Peyer's patch (tissue), 4 donors: ENCODE results near the gene TAGLN2. TPM values are rescaled to one million over a fixed set of nuclear protein-coding genes. Genes with fewer than 3 reads are reported as not detected.

ENCODE experiments used
- DNase-seq, 3 donors: peaks; one replicate each; pipeline ENCODE4 v3.0.0-alpha.2; 2017 to 2019
- H3K27ac ChIP-seq, 4 donors: fragments of 200-600 bp; sonication (generic); one replicate each; pipeline ENCODE4 v1.5.1; 2016 to 2019
- H3K27me3 ChIP-seq, 2 donors: fragments of 200-600 bp; sonication (generic); one replicate each; pipeline ENCODE4 v1.5.1; 2019
- H3K36me3 ChIP-seq, 3 donors: fragments of 200-600 bp; sonication (generic); one replicate each; pipeline ENCODE4 v1.5.1; 2016 to 2019
- H3K4me1 ChIP-seq, 4 donors: fragments of 200-600 bp; sonication (generic); one replicate each; pipeline ENCODE4 v1.5.1; 2016 to 2019
- H3K4me3 ChIP-seq, 4 donors: fragments of 200-600 bp; sonication (generic); 1 replicate in 3 of 4; 2 replicates in 1 of 4; pipeline ENCODE4 v1.5.1; 2016 to 2019; ENCODE audit warnings: mild to moderate bottlenecking in 1 of 4
- H3K9me3 ChIP-seq, 4 donors: fragments of 200-600 bp; sonication (generic); one replicate each; pipeline ENCODE4 v1.5.1; 2016 to 2019; ENCODE audit warnings: mild to moderate bottlenecking in 1 of 4
- CTCF ChIP-seq, 6 experiments: fragments of 450-650 bp in 4 of 6; fragments of 200-600 bp in 2 of 6; sonication (generic) in 1 of 6; IDR thresholded peaks; one replicate each; pipeline ENCODE4 v1.5.1; 2017 to 2019; ENCODE audit warnings: antibody characterized with exemption in 6 of 6, mild to moderate bottlenecking in 3 of 6, moderate library complexity in 1 of 6
- POLR2A ChIP-seq, 2 donors: fragments of 450-650 bp; IDR thresholded peaks; one replicate each; pipeline ENCODE4 v1.5.1; 2017; ENCODE audit warnings: antibody characterized with exemption in 2 of 2, mild to moderate bottlenecking in 2 of 2, moderate library complexity in 2 of 2
- total RNA-seq, 4 donors: library from RNA; depleted of rRNA; stranded (reverse); fragments of >200 nt; gene quantifications; one replicate each; pipeline ENCODE4 v1.1.0, GENCODE V29; 2016

Gene TAGLN2
- total RNA-seq, 4 donors from 2014 or later = 120 to 304 (median 177) TPM

- no peak for DNase-seq
These were observed 28.5 kb upstream of the TAGLN2 start, which contains the start of gene SLAMF9 for GRCh38 chr1:159953536-159954515. TSS of gene SLAMF9 (minus strand) at chr1:159954237. CDS start at chr1:159954137, 100 bp downstream.

DNA sequence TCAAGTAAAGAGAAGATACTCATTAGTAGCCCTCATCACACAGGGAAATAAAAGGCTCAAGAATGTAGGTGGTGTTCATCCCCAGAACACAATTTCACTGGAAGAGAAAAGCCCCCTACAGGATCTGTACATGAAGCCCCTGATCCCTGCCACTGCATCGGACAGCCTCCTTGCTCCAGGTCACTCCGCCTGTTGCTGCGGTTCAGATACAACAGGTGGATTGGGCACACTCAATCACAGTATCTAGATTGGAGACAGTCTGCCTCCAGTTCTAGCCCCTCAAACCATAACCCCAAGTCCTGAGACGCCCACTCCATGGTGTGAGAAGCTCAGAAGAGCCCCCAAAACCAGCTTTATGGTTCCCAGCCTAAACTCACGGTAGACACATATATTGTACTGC, 27.6 kb upstream of the TAGLN2 start:
- Histone ChIP-seq H3K4me3 (no peak overlapping the region), H3K27ac (no peak overlapping the region), H3K9me3 (no peaks in the 10 kb centered on the region), H3K36me3 (no peaks in the 10 kb centered on the region), H3K4me1 (peaks cover 0 to 7% (median 0%) of the 10 kb centered on the region in 4 donors), H3K27me3 (no peaks in the 10 kb centered on the region)
- TF ChIP-seq POLR2A (IDR thresholded peaks at IDR 0.05) = no peak
- no peak for TF ChIP-seq CTCF (IDR thresholded peaks at IDR 0.05)
- no peak for DNase-seq

More at GRCh38 chr1:159953536-159954515, 28.5 kb upstream of the TAGLN2 start, which contains the start of gene SLAMF9:
- Histone ChIP-seq H3K9me3 (no peaks in the 10 kb centered on the region), H3K27me3 (no peaks in the 10 kb centered on the region), H3K27ac (no peak within 1 kb of the TSS), H3K4me1 (peaks cover 0 to 2% (median 0%) of the 10 kb centered on the region in 4 donors), H3K4me3 (no peak within 1 kb of the TSS), H3K36me3 (no peaks in the 10 kb centered on the region)
- TF ChIP-seq POLR2A (IDR thresholded peaks at IDR 0.05) = no peak
- no peak for TF ChIP-seq CTCF (IDR thresholded peaks at IDR 0.05)

GRCh38 chr1:159951551-159951950, 26.2 kb upstream of the TAGLN2 start:
- TF ChIP-seq POLR2A (IDR thresholded peaks at IDR 0.05) (no peak), CTCF (IDR thresholded peaks at IDR 0.05) (no peak)
- Histone ChIP-seq H3K36me3 (no peaks in the 10 kb centered on the region), H3K9me3 (no peaks in the 10 kb centered on the region), H3K27ac (no peak overlapping the region), H3K27me3 (no peaks in the 10 kb centered on the region), H3K4me3 (no peak overlapping the region), H3K4me1 (peaks cover 0 to 7% (median 0%) of the 10 kb centered on the region in 4 donors)
- no peak for DNase-seq

GRCh38 chr1:159951016-159951415, 25.7 kb upstream of the TAGLN2 start:
- Histone ChIP-seq H3K27ac (no peak overlapping the region), H3K27me3 (no peaks in the 10 kb centered on the region), H3K9me3 (no peaks in the 10 kb centered on the region), H3K36me3 (no peaks in the 10 kb centered on the region), H3K4me1 (peaks cover 0 to 10% (median under 1%) of the 10 kb centered on the region in 4 donors), H3K4me3 (no peak overlapping the region)
- TF ChIP-seq CTCF (IDR thresholded peaks at IDR 0.05) = no peak
- TF ChIP-seq POLR2A (IDR thresholded peaks at IDR 0.05) = no peak
- no peak for DNase-seq

DNA sequence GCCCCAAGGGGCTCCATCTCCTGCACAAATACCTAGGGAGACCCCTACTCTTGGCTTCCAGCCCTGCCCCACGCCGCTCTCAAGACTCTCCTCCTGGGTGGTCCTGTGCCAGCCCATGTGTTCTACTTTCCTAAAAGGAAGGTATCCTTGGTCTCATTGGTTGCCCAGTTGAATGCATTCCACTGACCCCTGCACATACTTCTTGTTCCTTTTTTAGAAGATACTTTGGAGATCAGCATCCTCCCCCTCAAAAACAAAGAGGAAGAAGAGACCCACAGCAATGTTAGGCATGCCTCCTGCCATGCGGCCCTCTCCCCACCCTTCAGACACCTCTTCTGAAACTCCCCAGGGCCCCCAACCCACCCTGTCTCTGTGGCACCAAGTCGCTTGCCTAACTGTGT, 24.7 kb upstream of the TAGLN2 start:
- Histone ChIP-seq H3K36me3 (no peaks in the 10 kb centered on the region), H3K27ac (no peak overlapping the region), H3K4me1 (peaks cover 0 to 20% (median 10%) of the 10 kb centered on the region in 4 donors), H3K27me3 (no peaks in the 10 kb centered on the region), H3K4me3 (no peak overlapping the region), H3K9me3 (no peaks in the 10 kb centered on the region)
- DNase-seq = peak in 1 of 3 donors; percentile 25
- no peak for TF ChIP-seq CTCF (IDR thresholded peaks at IDR 0.05)
- TF ChIP-seq POLR2A (IDR thresholded peaks at IDR 0.05) = no peak
